H7 (cell line): ENCODE data around the gene RDH14. TPM values are rescaled to one million over a fixed set of nuclear protein-coding genes. Genes with fewer than 3 reads are reported as not detected.

ENCODE experiments used
- DNase-seq: peaks from one replicate; pipeline ENCODE4 v3.0.0; 2012
- H3K27me3 ChIP-seq: 2 replicates; pipeline ENCODE4 v1.6.0; 2011; ENCODE audit warnings: mild to moderate bottlenecking, low read length; ENCODE audit not compliant: control insufficient read depth, insufficient read depth
- H3K36me3 ChIP-seq: replicated peaks from 2 replicates; pipeline ENCODE4 v1.5.1; 2011; ENCODE audit warnings: low read length; ENCODE audit not compliant: control insufficient read depth, insufficient read depth
- H3K4me3 ChIP-seq: 2 replicates; pipeline ENCODE4 v1.5.1; 2011; ENCODE audit warnings: low read depth, mild to moderate bottlenecking, control low read depth, low read length, moderate library complexity; ENCODE audit not compliant: insufficient read depth
- total RNA-seq: library from RNA; depleted of rRNA; stranded (reverse); fragments of >200 nt; shearing (Covaris generic); gene quantifications from 2 replicates; pipeline ENCODE4 v1.2.3, GENCODE V29; 2014

The RDH14 gene
- total RNA-seq, 1 experiment from 2014 or later = 29.7 TPM

DNA sequence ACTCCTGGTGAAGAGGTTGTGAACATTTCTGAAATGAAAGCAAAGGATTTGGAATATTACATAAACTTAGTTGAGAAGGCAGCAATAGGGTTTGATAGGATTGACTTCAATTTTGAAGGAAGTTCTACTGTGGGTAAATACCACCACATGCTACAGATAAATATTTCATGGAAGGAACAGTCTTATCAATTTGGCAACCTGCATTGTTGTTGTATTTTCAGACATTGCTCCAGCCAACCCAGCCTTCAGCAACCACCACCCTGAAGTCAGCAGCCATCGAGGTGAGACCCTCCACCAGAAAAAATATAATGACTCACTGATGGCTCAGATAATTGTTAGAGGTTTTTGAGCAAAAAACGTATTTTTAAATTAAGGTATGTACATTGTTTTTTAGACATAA lies 10.0 kb downstream of the RDH14 start:
- H3K27me3 ChIP-seq = no peaks in the 10 kb centered on the region
- no peaks in the 10 kb centered on the region; the same call in none of the 2 replicates for H3K36me3 ChIP-seq
- DNase-seq = no peak
- H3K4me3 ChIP-seq = no peak overlapping the region

DNA sequence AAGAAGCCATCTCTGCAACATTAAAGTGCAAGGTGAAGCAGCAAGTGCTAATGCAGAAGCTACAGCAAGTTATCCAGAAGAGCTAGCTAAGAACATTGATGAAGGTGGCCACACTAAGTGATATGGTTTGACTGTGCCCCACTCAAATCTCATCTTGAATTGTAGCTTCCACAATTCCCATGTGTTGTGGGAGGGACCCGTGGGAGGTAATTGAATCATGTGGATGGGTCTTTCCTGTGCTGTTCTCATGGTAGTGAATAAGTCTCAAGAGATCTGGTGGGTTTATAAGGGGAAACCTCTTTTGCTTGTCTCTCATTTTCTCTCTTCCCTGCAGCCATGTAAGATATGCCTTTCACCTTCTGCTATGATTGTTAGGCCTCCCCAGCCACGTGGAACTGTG lies 11.4 kb downstream of the RDH14 start:
- H3K36me3 ChIP-seq = no peaks in the 10 kb centered on the region
- no peaks in the 10 kb centered on the region for H3K27me3 ChIP-seq
- DNase-seq = no peak
- H3K4me3 ChIP-seq = no peak overlapping the region

DNA sequence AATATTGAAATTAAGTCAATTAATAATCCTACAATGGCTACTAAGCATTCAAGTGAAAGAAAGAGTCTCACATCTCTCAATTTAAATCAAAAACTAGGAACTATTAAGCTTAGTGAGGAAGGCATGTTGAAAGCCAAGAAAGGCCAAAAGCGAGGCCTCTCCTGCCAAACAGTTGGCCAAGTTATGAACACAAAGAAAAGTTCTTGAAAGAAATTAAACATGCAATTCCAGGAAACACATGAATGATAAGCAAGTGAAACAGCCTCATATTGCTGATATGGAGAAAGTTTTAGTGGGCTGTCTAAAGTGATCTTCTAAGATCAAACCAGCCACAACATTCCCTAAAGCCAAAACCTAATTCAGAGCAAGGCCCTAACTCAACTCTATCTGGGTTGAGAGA lies 11.8 kb downstream of the RDH14 start:
- H3K36me3 ChIP-seq = no peaks in the 10 kb centered on the region
- H3K4me3 ChIP-seq = no peak overlapping the region
- no peaks in the 10 kb centered on the region for H3K27me3 ChIP-seq
- DNase-seq = no peak

DNA sequence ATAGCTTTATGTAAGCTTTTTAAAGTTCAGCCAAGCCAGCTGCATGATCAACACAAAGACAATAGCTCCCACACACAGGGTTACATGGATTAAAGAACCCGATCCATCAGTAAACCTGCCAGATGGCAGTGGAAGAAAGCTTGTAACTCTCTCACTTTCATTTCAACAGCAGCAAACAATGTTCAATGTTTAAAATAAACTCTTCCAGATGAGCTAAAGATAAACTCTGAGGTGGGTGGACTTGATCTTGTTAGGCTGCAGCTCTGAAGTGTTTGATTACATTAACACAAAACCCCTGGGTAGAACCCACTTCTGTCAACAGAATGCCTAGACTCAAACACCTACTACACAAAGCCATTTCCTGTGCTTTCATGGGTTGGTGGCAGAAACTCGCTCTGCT lies 13.9 kb downstream of the RDH14 start:
- peak; percentile 3 for DNase-seq
- Histone ChIP-seq H3K4me3 (no peak overlapping the region), H3K27me3 (no peaks in the 10 kb centered on the region), H3K36me3 (no peaks in the 10 kb centered on the region)

DNA sequence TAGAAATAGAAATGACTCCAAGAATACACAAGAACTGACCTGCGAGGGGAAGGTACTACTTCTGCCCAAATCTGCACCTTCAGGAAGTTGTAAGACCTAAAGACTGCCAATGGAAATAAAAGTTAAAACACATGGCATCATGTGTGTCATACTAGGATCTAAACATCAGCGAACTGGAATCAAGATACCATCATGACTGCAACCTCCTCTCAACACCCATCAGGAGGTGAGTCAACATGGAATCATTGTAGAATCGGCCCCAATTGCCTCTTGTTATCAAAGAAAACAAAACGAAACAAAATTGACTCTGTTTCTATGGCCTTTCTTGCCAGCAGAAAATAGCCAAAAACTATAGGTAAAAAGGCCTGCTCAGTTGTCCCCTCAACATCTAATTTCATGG lies 15.1 kb downstream of the RDH14 start:
- Histone ChIP-seq H3K36me3 (no peaks in the 10 kb centered on the region), H3K4me3 (no peak overlapping the region), H3K27me3 (no peaks in the 10 kb centered on the region)
- DNase-seq = no peak

DNA sequence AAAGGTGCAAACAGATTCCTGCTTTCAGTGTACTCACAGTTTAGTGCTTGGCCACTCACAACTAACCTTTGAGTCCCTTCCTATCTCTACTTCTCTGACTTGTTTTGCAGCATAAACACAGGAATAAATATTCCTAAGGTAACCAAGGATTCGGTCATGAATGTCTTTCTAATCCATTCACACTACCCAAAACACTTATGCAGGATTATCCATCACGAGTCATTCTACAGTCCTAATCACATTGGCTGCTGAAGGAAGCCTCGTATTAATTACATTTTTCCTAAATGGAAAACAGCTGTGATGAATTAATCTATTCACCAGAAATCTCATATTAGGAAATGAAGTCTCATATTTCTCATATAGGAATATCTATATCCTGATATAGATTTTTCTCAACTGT lies 16.3 kb downstream of the RDH14 start:
- DNase-seq = no peak
- no peaks in the 10 kb centered on the region for H3K27me3 ChIP-seq
- no peaks in the 10 kb centered on the region for H3K36me3 ChIP-seq
- H3K4me3 ChIP-seq = no peak overlapping the region

DNA sequence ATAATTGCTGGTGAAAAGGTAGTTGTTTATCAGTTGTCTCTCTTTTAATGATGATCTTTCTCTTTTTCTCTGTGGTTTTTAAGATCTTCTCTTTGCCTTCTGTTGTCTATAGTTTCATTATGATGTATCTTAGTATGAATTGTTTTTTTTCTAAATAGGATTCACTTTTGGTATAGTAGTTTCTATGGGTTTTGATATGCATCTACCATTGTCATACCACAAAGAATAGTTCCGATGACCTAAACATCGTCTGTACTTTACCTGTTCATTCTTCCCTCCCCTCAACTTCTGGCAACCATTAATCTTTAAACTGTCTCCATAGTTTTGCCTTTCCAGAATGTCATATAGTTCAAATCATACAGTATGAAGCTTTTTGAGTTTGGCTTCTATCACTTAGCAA lies 19.6 kb downstream of the RDH14 start:
- Histone ChIP-seq H3K36me3 (no peaks in the 10 kb centered on the region), H3K4me3 (no peak overlapping the region), H3K27me3 (no peaks in the 10 kb centered on the region)
- DNase-seq = no peak

DNA sequence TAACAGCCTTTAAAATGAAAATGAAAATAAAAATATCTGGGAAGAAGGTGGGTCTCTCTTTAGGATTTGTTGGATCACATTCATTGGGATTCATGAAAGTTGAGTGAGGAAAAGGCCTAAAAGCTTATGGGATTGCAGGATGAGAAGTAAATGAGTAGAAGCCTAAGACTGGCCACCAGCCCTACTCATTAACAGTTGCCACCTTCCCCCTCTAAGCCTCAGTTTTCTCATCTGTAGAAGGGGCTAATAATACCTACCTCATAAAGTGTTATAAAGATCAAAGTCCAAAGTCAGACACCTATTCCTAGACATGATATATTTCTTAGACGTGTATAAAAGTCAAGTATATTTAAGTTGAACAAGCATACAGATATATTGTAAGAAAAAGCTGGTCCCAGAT lies 23.8 kb downstream of the RDH14 start:
- H3K4me3 ChIP-seq = no peak overlapping the region
- no peaks in the 10 kb centered on the region for H3K36me3 ChIP-seq
- H3K27me3 ChIP-seq = no peaks in the 10 kb centered on the region
- DNase-seq = no peak

DNA sequence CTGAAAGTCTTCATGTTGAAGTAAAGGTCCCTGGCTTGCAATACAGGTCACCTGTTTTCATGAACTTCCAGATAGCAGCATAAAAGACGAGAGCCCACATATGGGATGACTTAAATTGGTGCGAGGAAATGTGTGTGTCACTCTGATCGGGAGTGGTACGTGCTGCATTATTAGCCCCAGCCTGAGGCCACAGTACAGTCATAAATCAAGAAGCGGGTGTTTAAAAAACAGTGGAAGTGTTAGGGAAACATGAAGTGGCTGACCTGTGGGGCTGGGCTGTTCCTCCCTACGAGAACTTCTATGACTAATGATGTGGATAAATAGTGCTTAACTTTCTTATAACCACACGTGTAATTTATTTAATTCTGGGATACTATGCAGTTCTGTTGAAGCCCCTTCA lies 24.4 kb downstream of the RDH14 start:
- no peaks in the 10 kb centered on the region for H3K36me3 ChIP-seq
- DNase-seq = no peak
- H3K27me3 ChIP-seq = no peaks in the 10 kb centered on the region
- H3K4me3 ChIP-seq = no peak overlapping the region

DNA sequence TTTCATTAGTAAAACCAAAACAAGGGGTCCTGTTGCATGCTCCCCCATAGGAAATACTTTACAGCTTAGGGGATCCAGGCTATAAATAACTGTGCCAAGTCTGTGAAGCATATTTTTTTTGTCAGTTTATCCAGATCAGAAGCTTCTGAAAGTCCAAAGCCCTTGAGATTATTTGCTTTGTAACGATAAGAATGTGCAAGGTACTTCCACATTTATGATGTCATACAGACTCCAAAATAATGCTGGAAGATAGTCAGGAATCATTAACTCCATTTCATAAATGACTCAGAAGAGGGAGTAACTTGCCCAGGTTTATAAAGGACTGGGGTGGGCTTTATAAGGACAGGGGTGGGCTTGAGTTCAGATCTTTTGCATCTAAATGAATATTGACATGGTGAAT lies 29.3 kb downstream of the RDH14 start:
- Histone ChIP-seq H3K36me3 (no peaks in the 10 kb centered on the region), H3K27me3 (no peaks in the 10 kb centered on the region), H3K4me3 (no peak overlapping the region)
- DNase-seq = no peak

DNA sequence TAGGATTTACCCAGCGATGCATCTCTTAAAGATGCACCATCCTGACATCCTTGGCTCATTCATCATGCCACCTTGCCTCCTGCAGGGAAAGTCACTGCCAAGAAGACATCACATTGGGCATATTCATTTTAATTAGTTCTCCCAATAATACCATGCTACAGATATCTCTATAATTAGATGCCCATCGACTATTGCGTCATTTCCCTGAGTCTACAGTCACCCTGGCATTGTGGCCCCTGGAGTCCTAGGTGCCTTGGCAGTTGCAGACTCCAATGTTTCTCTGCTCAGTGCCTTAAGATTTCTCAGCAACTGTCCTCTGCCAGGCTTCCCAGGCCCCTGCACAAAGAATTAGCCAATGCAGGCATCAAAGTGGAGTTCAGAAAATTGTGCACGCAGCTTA lies 32.6 kb downstream of the RDH14 start:
- Histone ChIP-seq H3K4me3 (no peak overlapping the region), H3K27me3 (no peaks in the 10 kb centered on the region), H3K36me3 (no peaks in the 10 kb centered on the region)
- no peak for DNase-seq

DNA sequence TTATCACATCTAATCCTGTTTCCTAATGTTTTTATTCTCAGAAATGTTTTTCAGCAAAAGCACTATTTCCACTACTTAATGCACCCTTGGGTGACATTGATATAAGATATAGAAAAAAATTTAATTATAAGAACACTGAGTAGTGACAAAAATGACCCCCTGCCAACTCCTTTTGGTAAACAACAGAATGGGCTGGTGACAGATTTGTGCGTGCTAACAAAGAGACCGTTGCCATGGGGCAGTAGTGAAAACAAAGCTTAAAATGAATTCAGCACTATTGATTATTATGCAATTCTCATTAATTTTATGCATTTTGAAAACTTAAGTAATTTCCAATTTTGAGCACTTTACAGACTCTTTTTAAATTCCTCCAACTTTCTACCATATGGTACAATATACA lies 33.1 kb downstream of the RDH14 start:
- Histone ChIP-seq H3K36me3 (no peaks in the 10 kb centered on the region), H3K4me3 (no peak overlapping the region), H3K27me3 (no peaks in the 10 kb centered on the region)
- no peak for DNase-seq

DNA sequence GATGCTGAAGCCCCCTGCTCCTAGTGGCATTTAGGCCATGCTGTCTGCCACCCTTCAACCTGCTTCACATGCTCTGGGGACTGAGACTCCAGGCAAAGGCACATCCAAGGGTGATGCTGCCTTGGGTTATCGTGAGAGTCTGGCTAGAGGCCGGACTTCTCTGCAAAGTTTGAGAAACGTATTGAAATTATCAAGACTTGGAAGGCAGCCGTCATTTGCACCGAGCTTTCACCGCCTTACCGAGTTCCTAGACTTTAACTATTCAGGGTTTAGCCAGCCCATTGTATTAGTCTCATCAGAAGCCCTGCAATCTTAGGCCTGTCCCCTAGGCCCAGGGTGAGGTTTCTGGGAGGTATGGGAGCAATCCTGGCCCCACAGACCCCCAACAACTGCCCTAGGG lies 34.0 kb downstream of the RDH14 start:
- no peak overlapping the region for H3K4me3 ChIP-seq
- no peaks in the 10 kb centered on the region for H3K27me3 ChIP-seq
- no peaks in the 10 kb centered on the region for H3K36me3 ChIP-seq
- no peak for DNase-seq

DNA sequence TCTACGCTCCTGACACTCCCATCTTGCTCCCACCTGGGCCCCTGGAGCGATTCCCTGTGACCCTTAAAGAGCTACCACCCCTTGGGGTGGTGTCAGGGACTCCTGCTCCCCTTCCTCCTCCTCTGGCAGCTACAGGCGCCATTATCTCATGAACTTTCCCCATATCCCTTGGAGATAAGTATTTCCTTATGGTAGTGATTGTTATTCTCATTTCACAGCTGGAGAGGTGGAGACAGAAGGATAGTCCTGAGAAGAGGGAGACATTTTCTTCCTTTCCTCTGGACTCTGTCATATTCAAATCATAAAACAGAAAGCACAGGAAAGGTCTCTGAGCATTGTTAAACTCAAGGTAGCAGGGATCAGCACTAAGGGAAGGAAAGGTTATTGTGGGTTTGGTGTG lies 34.6 kb downstream of the RDH14 start:
- no peak for DNase-seq
- no peaks in the 10 kb centered on the region for H3K36me3 ChIP-seq
- H3K27me3 ChIP-seq = no peaks in the 10 kb centered on the region
- no peak overlapping the region for H3K4me3 ChIP-seq

DNA sequence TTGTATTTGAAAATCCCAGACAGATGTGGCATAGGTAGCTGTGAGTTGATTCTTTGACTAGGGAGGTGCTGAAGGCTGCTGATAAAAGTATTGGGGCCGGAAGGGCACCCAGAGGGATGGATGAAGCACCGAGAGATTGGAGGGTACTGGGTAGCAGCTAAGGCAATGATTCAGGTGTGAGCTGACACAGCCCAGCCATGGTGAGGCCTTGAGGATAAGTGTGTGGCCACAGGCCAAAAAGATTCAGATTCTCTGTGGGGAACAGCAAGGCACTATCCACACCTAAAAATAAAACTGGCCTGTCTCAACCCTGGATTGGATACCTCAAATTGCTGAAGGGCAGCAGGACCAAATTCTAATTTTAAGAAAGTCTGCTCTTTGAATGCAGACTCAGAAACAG lies 35.2 kb downstream of the RDH14 start:
- DNase-seq = no peak
- Histone ChIP-seq H3K36me3 (no peaks in the 10 kb centered on the region), H3K4me3 (no peak overlapping the region), H3K27me3 (no peaks in the 10 kb centered on the region)

DNA sequence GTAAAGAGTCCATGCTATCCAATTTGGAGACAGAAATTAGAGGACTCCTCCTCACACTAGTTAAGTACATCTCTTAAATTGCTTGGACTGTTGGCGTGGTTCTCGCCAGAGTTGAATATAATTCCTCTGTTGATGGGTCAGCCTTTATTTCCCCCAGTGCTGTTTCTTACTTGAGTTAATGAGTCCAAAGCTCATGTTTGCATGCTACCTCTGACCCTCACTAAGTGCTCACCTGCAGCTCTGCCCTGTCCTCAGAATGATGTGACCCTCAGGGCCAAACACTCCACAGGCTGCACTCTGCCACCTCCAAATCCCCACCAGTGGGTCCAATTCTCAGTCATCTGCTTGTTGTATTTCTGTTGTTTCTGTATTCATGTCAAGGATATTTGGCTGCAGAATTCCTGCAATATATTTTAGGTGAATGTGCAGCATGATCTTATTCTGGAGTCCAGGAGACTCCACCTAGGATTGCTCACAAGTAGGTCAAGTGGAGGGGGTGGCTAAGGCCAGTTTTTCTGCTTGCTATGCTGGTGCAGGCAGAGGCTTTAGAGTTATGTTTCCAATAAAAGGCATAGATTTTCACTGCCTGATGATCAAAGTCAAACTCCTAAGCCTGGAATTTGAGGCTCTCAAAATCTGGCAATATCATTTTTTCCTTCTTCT lies 37.8 kb downstream of the RDH14 start:
- H3K27me3 ChIP-seq = no peaks in the 10 kb centered on the region
- H3K4me3 ChIP-seq = no peak overlapping the region
- H3K36me3 ChIP-seq = no peaks in the 10 kb centered on the region
- DNase-seq = no peak
